Right renal cortex interstitium (tissue), 3 donors: ENCODE results near the gene YPEL2. TPM values are rescaled to one million over a fixed set of nuclear protein-coding genes. Genes with fewer than 3 reads are reported as not detected.

ENCODE experiments used
- DNase-seq, 3 donors: peaks; one replicate each; pipeline ENCODE4 v3.0.0-alpha.2; 2013; ENCODE audit warnings: low read depth in 3 of 3, low spot score in 2 of 3
- polyA plus RNA-seq, 3 donors: library from polyadenylated mRNA; unstranded; fragments of 120-200 nt; gene quantifications; one replicate each; pipeline ENCODE4 v1.2.1, GENCODE V29; 2013; ENCODE audit not compliant: insufficient read length in 3 of 3

YPEL2 gene
- polyA plus RNA-seq, 3 donors: 34.1 to 35.6 (median 34.5) TPM

- no peak for DNase-seq
Measured at GRCh38 chr17:59329176-59330052, 2.0 kb upstream of the YPEL2 start.

- no peak for DNase-seq
Measured at GRCh38 chr17:59330053-59330942, 1.2 kb upstream of the YPEL2 start.

- DNase-seq: no peak
Measured at GRCh38 chr17:59331929-59332748, 684 bp downstream of the YPEL2 start.

DNA sequence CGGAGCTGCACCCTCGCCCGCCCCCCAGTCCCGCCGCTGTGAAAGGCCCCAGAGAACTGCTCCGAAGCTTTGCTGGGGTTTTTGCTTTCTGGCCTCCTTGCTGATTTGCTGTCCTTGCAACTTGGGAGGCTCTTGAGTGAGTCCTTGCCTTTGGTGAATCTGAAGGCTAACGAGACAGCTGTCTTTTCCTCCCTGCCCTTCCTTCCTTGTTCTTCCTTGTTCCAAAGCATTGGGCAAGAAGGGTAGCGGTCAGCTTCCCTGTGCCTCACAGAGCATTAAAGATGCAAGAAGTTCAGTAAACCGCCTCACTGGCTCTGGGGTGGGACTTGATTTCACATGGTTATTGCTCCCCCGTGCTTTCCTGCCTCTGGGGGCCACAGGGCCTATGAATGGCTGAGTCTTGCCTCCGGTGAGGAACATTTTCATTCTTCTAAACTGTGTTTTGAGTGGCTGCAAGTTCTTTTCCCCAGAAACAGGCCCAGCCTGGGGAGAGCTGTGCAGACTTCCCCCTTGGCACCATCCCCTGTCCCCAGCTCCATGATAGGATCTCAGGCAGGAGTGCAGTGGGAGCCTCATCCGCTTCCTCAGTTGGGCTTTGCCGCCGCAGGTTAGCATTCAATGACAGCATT is 1.4 kb downstream of the YPEL2 start:
- no peak for DNase-seq

GRCh38 chr17:59333836-59334235 is 2.4 kb downstream of the YPEL2 start:
- DNase-seq: no peak

DNA sequence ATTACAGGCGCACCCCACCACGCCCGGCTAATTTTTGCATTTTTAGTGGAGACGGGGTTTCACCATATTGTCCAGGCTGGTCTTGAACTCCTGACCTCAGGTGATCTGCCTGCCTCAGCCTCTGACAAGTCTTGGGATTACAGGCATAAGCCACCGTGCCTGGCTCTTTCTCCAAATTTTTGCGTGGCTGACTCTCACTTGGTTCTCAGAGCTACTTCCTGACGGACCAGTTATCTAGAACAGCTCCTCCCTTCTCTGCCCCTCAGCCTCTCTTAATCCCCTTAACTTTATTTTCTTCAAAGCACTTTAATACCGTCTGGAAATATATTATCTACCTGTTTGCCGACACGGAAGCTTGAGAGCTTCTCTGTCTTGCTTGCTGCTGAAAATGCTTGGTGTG is 4.2 kb downstream of the YPEL2 start:
- DNase-seq: no peak

DNA sequence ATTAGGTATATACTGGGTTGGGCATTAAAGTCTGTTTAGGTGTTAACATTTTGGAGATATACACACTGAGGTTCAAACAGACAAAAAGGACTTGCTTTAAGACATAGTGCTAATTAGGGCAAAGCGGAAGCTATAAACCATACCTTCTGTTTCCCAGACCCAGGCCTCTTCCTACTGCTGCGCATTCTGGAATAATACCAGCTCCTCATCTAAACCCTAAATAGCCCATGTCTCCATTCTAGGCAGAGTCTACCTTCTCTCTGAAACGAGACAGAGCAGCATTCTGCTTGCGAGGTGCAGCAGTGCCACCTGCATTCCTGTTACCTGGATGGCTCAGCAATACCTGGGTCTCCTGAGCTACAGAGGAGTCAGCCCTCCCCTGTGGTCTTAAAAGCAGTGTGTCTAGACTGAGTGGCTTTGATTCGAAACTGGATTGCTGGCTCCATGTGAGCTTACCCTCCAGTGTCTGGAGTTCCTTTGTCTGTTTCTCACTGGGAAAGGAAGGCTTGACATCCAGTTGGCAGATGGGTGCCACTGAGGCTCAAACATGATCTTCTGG is 6.4 kb downstream of the YPEL2 start:
- DNase-seq: no peak

- no peak for DNase-seq
Measured at GRCh38 chr17:59338498-59338897, 7.0 kb downstream of the YPEL2 start.

DNA sequence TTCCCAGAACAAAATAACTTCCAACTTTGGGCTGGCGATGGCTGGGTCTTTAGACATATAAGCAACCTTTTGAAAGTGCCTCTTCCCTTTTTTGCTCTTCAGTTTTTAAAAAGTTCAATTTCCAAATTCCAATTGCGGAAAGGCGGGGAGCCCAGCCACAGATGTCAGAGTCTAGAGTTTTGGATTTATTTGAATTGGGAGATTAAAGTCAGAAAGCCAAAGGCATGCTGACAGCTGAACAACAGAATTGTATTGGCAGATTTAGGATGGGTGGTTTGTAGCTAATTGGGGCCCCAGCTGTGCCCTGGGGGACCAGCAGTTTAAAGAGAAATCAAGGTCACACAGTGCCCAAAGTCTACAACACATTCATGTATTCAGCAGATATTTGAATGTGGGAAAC is 10.5 kb downstream of the YPEL2 start:
- no peak for DNase-seq

DNA sequence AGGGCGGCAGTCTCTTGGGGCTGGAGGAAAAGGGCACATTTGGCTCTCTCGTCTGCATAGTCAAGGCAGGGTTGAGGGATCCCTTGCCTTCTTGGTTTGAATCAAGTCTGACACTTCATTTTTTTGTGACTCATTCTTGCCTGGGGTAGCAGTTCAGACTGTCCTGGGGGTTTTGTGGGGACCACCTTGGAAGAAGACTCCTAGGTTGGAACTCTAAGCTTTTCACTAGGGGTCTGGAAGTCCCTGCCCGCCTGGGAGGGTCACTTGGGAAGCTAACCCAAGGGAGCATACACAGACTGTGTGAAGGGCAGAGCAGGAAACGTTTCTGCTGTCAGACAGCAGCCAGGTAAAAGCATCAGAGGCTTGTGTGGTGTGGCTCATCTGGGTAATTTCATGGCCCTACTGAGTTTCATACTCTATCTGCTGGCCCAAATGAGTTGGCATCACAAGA is 11.3 kb downstream of the YPEL2 start:
- DNase-seq: no peak

GRCh38 chr17:59345476-59345875 is 14.0 kb downstream of the YPEL2 start:
- no peak for DNase-seq

DNA sequence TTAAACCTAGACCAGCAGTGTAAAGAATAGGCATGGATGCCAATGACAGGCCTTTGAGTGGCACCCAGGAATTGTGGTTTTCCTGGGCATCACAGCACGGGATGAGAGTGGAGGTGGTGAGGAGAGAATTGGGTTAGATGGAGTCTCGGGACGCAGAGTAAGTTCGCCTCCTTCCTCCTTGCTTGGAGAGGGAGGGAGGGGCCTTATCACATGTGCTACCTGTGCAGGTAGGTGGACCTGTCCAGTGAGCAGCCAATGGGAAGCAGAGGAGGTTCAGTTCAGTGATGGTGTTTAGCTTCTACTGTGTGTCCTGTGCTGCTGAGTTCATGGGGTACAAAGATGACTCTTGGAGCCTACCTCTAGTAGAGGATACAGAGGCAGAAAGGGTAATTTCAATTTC is 14.9 kb downstream of the YPEL2 start:
- DNase-seq: no peak

- DNase-seq: no peak
Measured at GRCh38 chr17:59346876-59347407, 15.5 kb downstream of the YPEL2 start.

DNA sequence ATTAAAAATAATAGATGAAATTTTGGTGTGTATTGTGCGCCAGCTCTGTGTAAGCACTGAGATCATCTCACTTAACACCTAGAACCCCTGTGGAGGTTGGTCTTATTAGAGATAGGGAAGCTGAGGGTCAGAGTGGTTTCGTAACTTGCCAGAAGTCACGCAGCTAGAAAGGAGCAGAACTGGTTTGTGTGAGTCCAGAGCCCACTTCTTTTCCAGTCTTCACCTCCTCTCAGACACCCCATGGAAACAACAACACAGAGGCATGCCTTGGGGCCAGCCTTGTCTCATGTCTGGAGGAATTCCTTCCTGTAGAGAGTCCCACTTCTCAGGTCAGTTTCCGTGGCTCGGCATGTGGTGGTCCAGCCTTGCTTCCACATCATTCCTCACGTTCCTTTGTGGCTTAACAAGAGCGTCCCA is 16.5 kb downstream of the YPEL2 start:
- DNase-seq: no peak

DNA sequence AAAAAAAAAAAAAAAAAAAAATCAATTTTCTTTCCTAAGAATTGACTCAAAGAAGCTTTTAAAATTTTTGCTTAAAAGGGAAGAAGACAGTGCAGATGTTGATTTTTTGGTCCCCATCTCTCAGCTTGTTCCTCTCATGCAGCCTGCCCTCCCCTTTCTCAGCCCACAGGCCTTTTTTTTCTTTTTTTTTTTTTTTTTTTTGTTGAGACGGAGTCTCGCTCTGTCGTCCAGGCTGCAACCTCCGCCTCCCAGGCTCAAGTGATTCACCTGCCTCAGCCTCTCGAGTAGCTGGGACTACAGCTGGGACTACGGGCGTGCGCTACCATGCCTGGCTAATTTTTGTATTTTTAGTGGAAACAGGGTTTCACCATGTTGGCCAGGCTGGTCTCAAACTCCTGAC is 17.7 kb downstream of the YPEL2 start:
- no peak for DNase-seq

GRCh38 chr17:59353106-59353854 is 21.8 kb downstream of the YPEL2 start:
- DNase-seq: no peak

DNA sequence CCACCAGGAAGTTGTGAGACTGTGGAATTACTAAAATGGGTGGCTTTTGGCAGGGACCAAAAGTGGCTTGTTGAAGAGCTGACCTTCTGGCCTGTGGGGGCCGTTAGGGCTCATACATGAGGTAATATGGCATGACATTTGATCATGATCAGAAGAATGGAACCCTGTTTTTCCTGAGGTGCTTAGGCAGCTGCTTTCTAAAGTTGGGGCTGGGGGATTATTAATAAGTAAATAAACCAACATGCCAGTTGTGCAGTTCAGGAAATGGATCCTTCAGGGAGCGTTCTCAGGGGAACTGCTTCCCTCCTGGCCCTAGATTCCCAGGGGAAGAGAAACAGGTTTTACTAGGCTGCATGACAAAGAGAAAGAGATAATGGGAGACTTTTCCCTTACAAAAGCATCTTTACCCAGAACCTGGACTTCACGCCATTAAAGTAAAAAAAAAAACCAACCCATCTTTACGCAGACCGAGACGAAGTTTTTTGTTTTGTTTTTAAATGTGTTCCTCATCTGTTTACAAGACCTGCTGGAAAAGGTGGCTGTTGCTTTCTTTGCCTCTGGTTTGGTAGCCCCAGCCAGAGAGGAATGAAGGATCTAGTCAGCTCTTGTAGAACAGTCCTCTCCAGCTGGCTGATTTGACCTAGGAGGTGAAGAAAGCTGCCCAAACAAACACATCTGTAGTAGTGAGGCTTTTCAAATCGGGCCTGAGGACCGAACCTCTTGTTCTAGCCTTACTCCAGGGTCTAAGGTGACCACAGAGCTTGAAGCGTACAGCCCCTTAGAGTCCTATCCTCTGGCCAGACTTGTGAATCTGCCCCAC is 22.7 kb downstream of the YPEL2 start:
- no peak for DNase-seq

DNA sequence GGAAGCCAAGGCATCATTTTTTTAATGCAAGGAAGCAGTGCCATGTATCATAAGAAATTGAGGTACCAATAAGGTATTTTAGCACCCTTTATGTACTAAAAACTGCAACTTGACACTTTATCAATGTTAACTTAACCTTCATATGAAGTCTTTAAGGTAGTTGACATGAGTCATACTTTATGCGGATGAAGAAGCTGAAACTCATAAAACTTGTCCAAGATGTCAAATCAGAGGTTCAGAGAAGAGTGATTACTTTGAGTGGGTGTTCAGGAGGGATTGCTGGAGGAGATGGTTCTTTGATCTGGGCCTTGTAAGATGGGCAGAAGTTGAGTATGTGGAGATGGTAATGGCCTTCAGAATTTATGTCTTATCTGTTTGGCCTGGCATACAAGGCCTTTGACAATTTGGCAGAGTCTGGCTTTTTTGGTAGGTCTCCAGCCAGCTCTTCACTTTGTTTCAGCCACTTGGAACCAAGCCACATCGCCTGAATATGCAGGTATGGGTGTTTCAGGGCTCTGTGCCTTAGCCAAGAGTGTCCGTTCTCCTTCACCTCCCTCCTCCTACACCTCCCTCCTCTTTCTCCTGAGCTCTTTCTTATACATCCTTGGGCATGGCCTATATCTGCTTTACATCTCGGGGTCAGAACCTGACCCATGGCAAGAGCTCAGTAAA is 23.7 kb downstream of the YPEL2 start:
- DNase-seq: no peak
